Right atrium auricular region (tissue), 2 donors: ENCODE measurements around the gene GTPBP1. TPM values are rescaled to one million over a fixed set of nuclear protein-coding genes. Genes with fewer than 3 reads are reported as not detected.

Experiments used
- DNase-seq: peaks from one replicate; pipeline ENCODE4 v3.0.0-alpha.2; 2019; ENCODE audit warnings: low spot score
- H3K27ac ChIP-seq, 2 donors: fragments of 200-600 bp; sonication (generic); 1 replicate in 1 of 2; 2 replicates in 1 of 2; pipeline ENCODE4 v1.5.1; 2016 to 2019
- H3K27me3 ChIP-seq, 2 donors: fragments of 200-600 bp; sonication (generic); one replicate each; pipeline versions ENCODE4 v1.5.1 to v1.6.0; 2017 to 2019
- H3K36me3 ChIP-seq: fragments of 200-600 bp; sonication (generic); one replicate; pipeline ENCODE4 v1.5.1; 2016
- H3K4me1 ChIP-seq, 2 donors: fragments of 200-600 bp; sonication (generic); one replicate each; pipeline versions ENCODE4 v1.5.1 to v1.6.0; 2017 to 2019
- H3K4me3 ChIP-seq, 2 donors: fragments of 200-600 bp; sonication (generic); 1 replicate in 1 of 2; 2 replicates in 1 of 2; pipeline ENCODE4 v1.5.1; 2017 to 2019; ENCODE audit warnings: mild to moderate bottlenecking in 1 of 2, moderate library complexity in 1 of 2
- H3K9me3 ChIP-seq, 2 donors: fragments of 200-600 bp; sonication (generic); one replicate each; pipeline ENCODE4 v1.5.1; 2019
- total RNA-seq, 2 donors: library from RNA; depleted of rRNA; stranded (reverse); fragments of >200 nt; gene quantifications; one replicate each; pipeline ENCODE4 v1.1.0, GENCODE V29; 2016
- TF ChIP-seq, protein P1 (sequence below), 2 donors: fragments of 200-600 bp; sonication (generic); IDR thresholded peaks; one replicate each; pipeline ENCODE4 v1.5.1; 2019; ENCODE audit warnings: antibody characterized with exemption in 2 of 2

The GTPBP1 gene
- total RNA-seq, 2 donors from 2014 or later, result 23.2 to 32.2 TPM

DNA sequence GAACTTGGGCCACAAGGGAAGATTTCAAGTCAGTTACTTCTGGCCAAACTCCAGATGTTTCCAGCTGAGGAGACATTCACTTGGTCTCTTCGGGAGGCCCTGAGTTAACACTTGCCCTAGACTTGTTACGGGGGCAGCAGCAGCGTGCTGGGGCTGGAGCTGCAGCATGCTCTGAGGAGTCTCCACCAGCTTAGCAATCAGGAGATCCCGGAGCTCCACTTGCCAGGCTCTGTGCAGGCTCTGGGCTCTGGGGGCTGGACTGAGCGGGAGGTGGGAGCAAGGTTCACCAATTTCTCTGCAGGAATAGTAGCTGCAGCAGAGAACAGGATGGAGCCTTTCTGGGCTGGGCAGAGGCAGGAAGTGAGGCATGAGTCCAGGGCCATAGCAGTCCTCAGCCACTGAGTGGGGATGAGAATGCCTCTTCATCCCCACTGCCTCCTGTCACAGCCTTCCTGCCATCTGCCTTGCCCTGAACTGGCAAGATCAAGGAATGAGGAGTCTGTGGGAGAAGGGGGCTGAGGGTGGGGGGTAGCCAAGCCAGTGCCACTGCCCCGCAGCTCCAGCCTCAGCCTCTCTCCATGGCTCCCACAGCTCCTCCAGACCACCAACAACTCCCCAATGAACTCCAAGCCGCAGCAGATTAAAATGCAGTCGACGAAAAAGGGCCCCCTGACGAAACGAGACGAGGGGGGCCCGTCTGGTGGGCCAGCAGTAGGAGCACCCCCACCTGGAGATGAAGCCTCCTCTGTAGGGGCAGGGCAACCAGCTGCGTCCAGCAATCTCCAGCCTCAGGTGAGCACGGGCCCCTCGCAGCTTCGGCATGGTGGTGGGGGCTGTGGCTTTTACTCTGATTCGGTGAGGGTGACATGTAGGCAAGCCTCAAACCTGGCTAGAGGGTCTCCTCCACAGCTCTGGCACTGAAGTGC is 23.4 kb downstream of the GTPBP1 start:
- H3K27ac ChIP-seq, result no peak overlapping the region
- H3K36me3 ChIP-seq, result peaks cover 77% of the 10 kb centered on the region
- peaks cover 0 to 26% of the 10 kb centered on the region in 2 donors for H3K4me1 ChIP-seq
- no peaks in the 10 kb centered on the region for H3K27me3 ChIP-seq
- DNase-seq, result no peak
- no peak overlapping the region for H3K4me3 ChIP-seq
- TF ChIP-seq, protein P1, sequence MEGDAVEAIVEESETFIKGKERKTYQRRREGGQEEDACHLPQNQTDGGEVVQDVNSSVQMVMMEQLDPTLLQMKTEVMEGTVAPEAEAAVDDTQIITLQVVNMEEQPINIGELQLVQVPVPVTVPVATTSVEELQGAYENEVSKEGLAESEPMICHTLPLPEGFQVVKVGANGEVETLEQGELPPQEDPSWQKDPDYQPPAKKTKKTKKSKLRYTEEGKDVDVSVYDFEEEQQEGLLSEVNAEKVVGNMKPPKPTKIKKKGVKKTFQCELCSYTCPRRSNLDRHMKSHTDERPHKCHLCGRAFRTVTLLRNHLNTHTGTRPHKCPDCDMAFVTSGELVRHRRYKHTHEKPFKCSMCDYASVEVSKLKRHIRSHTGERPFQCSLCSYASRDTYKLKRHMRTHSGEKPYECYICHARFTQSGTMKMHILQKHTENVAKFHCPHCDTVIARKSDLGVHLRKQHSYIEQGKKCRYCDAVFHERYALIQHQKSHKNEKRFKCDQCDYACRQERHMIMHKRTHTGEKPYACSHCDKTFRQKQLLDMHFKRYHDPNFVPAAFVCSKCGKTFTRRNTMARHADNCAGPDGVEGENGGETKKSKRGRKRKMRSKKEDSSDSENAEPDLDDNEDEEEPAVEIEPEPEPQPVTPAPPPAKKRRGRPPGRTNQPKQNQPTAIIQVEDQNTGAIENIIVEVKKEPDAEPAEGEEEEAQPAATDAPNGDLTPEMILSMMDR (IDR thresholded peaks at IDR 0.05), result no peak
- H3K9me3 ChIP-seq, result no peaks in the 10 kb centered on the region

DNA sequence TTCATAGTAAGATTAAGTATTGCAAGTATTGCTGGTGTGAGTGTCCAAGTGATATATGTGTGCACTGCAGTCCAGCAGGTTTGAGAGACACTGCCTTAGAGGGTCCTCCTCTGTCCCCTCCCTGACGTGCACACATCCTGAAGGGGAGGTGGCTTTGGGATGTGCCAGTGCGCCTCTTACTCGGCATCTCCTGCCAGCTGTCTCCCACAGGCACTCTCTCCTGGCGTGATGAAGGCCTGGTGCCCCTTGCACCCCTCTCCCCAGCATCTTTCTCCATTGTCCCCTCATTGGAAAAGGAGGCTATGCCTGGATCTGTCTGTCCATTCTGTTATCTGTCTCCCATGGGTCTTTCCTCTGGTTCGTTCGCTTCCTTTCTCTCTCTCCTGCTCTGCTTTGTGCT is 24.2 kb downstream of the GTPBP1 start:
- TF ChIP-seq, protein P1 (IDR thresholded peaks at IDR 0.05), result no peak
- Histone ChIP-seq H3K4me3 (no peak overlapping the region), H3K36me3 (peaks cover 72% of the 10 kb centered on the region), H3K4me1 (peaks cover 0 to 34% of the 10 kb centered on the region in 2 donors), H3K27ac (no peak overlapping the region), H3K9me3 (no peaks in the 10 kb centered on the region), H3K27me3 (no peaks in the 10 kb centered on the region)
- no peak for DNase-seq

DNA sequence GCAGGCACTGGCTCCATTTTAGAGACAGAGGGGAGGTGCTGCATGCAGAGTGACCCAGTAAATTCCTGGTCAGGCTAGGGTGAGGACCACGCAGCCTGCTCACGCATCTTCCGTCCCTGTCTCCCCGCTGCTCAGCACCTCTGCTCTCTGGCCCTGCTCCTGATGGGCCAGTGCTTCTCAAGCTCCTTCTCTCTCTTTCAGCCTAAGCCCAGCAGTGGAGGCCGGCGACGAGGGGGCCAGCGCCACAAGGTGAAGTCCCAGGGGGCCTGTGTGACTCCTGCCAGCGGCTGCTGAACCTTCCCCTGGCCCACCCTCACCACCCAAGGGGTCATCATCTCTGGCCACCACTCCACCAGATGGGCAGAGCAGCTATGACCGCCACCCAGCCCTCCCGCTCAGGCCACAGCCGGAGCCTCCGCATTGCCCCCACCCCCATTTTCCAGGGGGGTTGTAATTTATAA is 24.7 kb downstream of the GTPBP1 start:
- H3K4me1 ChIP-seq, result peaks cover 0 to 36% of the 10 kb centered on the region in 2 donors
- DNase-seq, result no peak
- H3K36me3 ChIP-seq, result peaks cover 72% of the 10 kb centered on the region

GRCh38 chr22:38731703-38732161 is 26.0 kb downstream of the GTPBP1 start:
- Histone ChIP-seq H3K9me3 (no peaks in the 10 kb centered on the region), H3K27ac (no peak overlapping the region), H3K36me3 (peaks cover 72% of the 10 kb centered on the region), H3K27me3 (no peaks in the 10 kb centered on the region), H3K4me3 (no peak overlapping the region), H3K4me1 (peaks cover 0 to 39% of the 10 kb centered on the region in 2 donors)
- DNase-seq, result no peak
- TF ChIP-seq, protein P1 (IDR thresholded peaks at IDR 0.05), result no peak

More for the DNA sequence above, 24.7 kb downstream of the GTPBP1 start:
- Histone ChIP-seq H3K27me3 (no peaks in the 10 kb centered on the region), H3K4me3 (no peak overlapping the region), H3K27ac (no peak overlapping the region), H3K9me3 (no peaks in the 10 kb centered on the region)
- TF ChIP-seq, protein P1 (IDR thresholded peaks at IDR 0.05), result no peak

- DNase-seq, result no peak
- H3K36me3 ChIP-seq, result peaks cover 72% of the 10 kb centered on the region
- peaks cover 0 to 39% of the 10 kb centered on the region in 2 donors for H3K4me1 ChIP-seq
- H3K27me3 ChIP-seq, result no peaks in the 10 kb centered on the region
- H3K27ac ChIP-seq, result peak overlapping the region in 1 of 2 donors; percentile 76
- TF ChIP-seq, protein P1 (IDR thresholded peaks at IDR 0.05), result no peak
- H3K9me3 ChIP-seq, result no peaks in the 10 kb centered on the region
- H3K4me3 ChIP-seq, result no peak overlapping the region
Observed at GRCh38 chr22:38732251-38732815, 26.6 kb downstream of the GTPBP1 start.
